Neural progenitor cell (in vitro differentiated cells): Measurements from ENCODE around the gene TRIM14. TPM values are rescaled to one million over a fixed set of nuclear protein-coding genes. Genes with fewer than 3 reads are reported as not detected.
"Not testable (repeated sequence)": the region's sequence is repeated elsewhere in the genome, so short reads cannot be mapped to it uniquely, and the experiment has no call there.

Experiments used
- DNase-seq: peaks from one replicate; pipeline ENCODE4 v3.0.0-alpha.2; 2016; ENCODE audit warnings: low spot score
- H2AFZ ChIP-seq: fragments of 200-600 bp; sonication (generic); replicated peaks from 2 replicates; pipeline ENCODE4 v1.6.1; 2016; ENCODE audit warnings: antibody characterized with exemption
- H3F3A ChIP-seq: fragments of 200-600 bp; sonication (generic); 2 replicates; pipeline ENCODE4 v1.6.1; 2016; ENCODE audit warnings: antibody characterized with exemption, low read depth
- H3K27ac ChIP-seq: fragments of 200-600 bp; sonication (generic); 2 replicates; pipeline ENCODE4 v1.5.1; 2016; ENCODE audit warnings: mild to moderate bottlenecking
- H3K27me3 ChIP-seq: fragments of 200-600 bp; sonication (generic); 2 replicates; pipeline ENCODE4 v1.6.1; 2016; ENCODE audit warnings: mild to moderate bottlenecking, moderate library complexity
- H3K36me3 ChIP-seq: fragments of 200-600 bp; sonication (generic); 2 replicates; pipeline ENCODE4 v1.5.1; 2016
- H3K4me1 ChIP-seq: fragments of 200-600 bp; sonication (generic); 2 replicates; pipeline ENCODE4 v1.6.1; 2016; ENCODE audit warnings: mixed run types
- H3K4me2 ChIP-seq: fragments of 200-600 bp; sonication (generic); 2 replicates; pipeline ENCODE4 v1.6.1; 2016
- H3K4me3 ChIP-seq: fragments of 200-600 bp; sonication (generic); 2 replicates; pipeline ENCODE4 v1.5.1; 2016
- H3K79me2 ChIP-seq: fragments of 200-600 bp; sonication (generic); 2 replicates; pipeline ENCODE4 v1.6.1; 2016; ENCODE audit warnings: low read depth
- H3K9ac ChIP-seq: fragments of 200-600 bp; sonication (generic); 2 replicates; pipeline ENCODE4 v1.6.1; 2016
- H3K9me3 ChIP-seq: fragments of 200-600 bp; sonication (generic); 2 replicates; pipeline ENCODE4 v1.5.1; 2016; ENCODE audit warnings: low read depth
- H4K20me1 ChIP-seq: fragments of 200-600 bp; sonication (generic); 2 replicates; pipeline ENCODE4 v1.6.1; 2016; ENCODE audit warnings: low read depth
- H3K27ac Mint-ChIP-seq: 3 replicates; pipeline ENCODE4 v1.8.0; 2021; ENCODE audit warnings: mixed read lengths
- H3K27me3 Mint-ChIP-seq: 2 replicates; pipeline ENCODE4 v1.8.0; 2022; ENCODE audit warnings: low read depth, mild to moderate bottlenecking, inconsistent platforms, moderate library complexity, mixed read lengths; ENCODE audit not compliant: insufficient read depth
- H3K36me3 Mint-ChIP-seq: 3 replicates; pipeline ENCODE4 v1.8.0; 2021; ENCODE audit warnings: mixed read lengths
- H3K4me1 Mint-ChIP-seq: 3 replicates; pipeline ENCODE4 v1.8.0; 2021; ENCODE audit warnings: mixed read lengths
- H3K4me3 Mint-ChIP-seq: 3 replicates; pipeline ENCODE4 v1.8.0; 2021; ENCODE audit warnings: mild to moderate bottlenecking, moderate library complexity, mixed read lengths
- H3K9me3 Mint-ChIP-seq: 3 replicates; pipeline ENCODE4 v1.8.0; 2020; ENCODE audit warnings: mixed read lengths
- CTCF ChIP-seq: fragments of 200-600 bp; sonication (generic); IDR thresholded peaks from 2 replicates; pipeline ENCODE4 v1.5.1; 2017; ENCODE audit warnings: antibody characterized with exemption, mild to moderate bottlenecking
- EZH2 ChIP-seq: fragments of 200-600 bp; sonication (generic); IDR thresholded peaks from 2 replicates; pipeline ENCODE4 v1.6.1; 2017; ENCODE audit warnings: antibody characterized with exemption, mild to moderate bottlenecking, moderate library complexity
- EZH2phosphoT487 ChIP-seq: fragments of 200-600 bp; sonication (generic); IDR thresholded peaks from 2 replicates; pipeline ENCODE4 v1.6.1; 2017; ENCODE audit warnings: antibody characterized with exemption
- total RNA-seq: library from RNA; depleted of rRNA; stranded (reverse); fragments of >200 nt; gene quantifications from 2 replicates; pipeline ENCODE4 v1.2.3, GENCODE V29; 2015; ENCODE audit warnings: low replicate concordance

The TRIM14 gene
- total RNA-seq, 1 donor from 2014 or later = 0.17 TPM

- TF ChIP-seq EZH2phosphoT487 (no peak), CTCF (no peak), EZH2 (no peak)
- Mint-ChIP-seq H3K36me3 (peaks cover 12% of the 10 kb centered on the region), H3K4me3 (no peak overlapping the region), H3K27ac (no peak overlapping the region), H3K9me3 (no peaks in the 10 kb centered on the region), H3K4me1 (no peaks in the 10 kb centered on the region), H3K27me3 (no peaks in the 10 kb centered on the region)
- no peak overlapping the region for H3K4me2 ChIP-seq
- DNase-seq = no peak
- no peaks in the 10 kb centered on the region for H4K20me1 ChIP-seq
- H3K36me3 ChIP-seq = no peaks in the 10 kb centered on the region
- no peak overlapping the region for H3K9ac ChIP-seq
- H3K9me3 ChIP-seq = no peaks in the 10 kb centered on the region
- H3K79me2 ChIP-seq = no peaks in the 10 kb centered on the region
- no peaks in the 10 kb centered on the region for H3K27me3 ChIP-seq
- H3F3A ChIP-seq = no peaks in the 10 kb centered on the region
- H3K27ac ChIP-seq = no peak overlapping the region
- no peak overlapping the region for H3K4me3 ChIP-seq
- H2AFZ ChIP-seq = no peak overlapping the region
- H3K4me1 ChIP-seq = no peaks in the 10 kb centered on the region
These were observed 96.6 kb downstream of the TRIM14 start for GRCh38 chr9:98022447-98022846.

GRCh38 chr9:98021306-98022040 lies 97.5 kb downstream of the TRIM14 start:
- no peak for DNase-seq
- Mint-ChIP-seq H3K4me1 (no peaks in the 10 kb centered on the region), H3K9me3 (no peaks in the 10 kb centered on the region), H3K27ac (no peak overlapping the region), H3K36me3 (peaks cover 16% of the 10 kb centered on the region), H3K4me3 (no peak overlapping the region), H3K27me3 (no peaks in the 10 kb centered on the region)
- Histone ChIP-seq H3K27me3 (no peaks in the 10 kb centered on the region), H3K4me3 (no peak overlapping the region), H3K9ac (no peak overlapping the region), H3K36me3 (no peaks in the 10 kb centered on the region), H3K9me3 (no peaks in the 10 kb centered on the region), H3K79me2 (no peaks in the 10 kb centered on the region), H3K27ac (no peak overlapping the region), H3K4me2 (no peak overlapping the region), H4K20me1 (no peaks in the 10 kb centered on the region), H3K4me1 (no peaks in the 10 kb centered on the region), H3F3A (no peaks in the 10 kb centered on the region), H2AFZ (no peak overlapping the region)
- TF ChIP-seq EZH2phosphoT487 = no peak
- TF ChIP-seq CTCF = no peak
- TF ChIP-seq EZH2 = no peak

- Mint-ChIP-seq H3K9me3 (no peaks in the 10 kb centered on the region), H3K36me3 (peaks cover 22% of the 10 kb centered on the region), H3K27me3 (no peaks in the 10 kb centered on the region), H3K4me1 (no peaks in the 10 kb centered on the region), H3K4me3 (no peak overlapping the region), H3K27ac (no peak overlapping the region)
- Histone ChIP-seq H3K27ac (no peak overlapping the region), H3K79me2 (no peaks in the 10 kb centered on the region), H3K4me2 (no peak overlapping the region), H3K4me1 (no peaks in the 10 kb centered on the region), H3K9ac (no peak overlapping the region), H3K4me3 (no peak overlapping the region), H3K36me3 (no peaks in the 10 kb centered on the region), H4K20me1 (peaks cover 4% of the 10 kb centered on the region), H3F3A (no peaks in the 10 kb centered on the region), H3K9me3 (no peaks in the 10 kb centered on the region), H3K27me3 (no peaks in the 10 kb centered on the region), H2AFZ (no peak overlapping the region)
- TF ChIP-seq EZH2phosphoT487 (no peak), CTCF (no peak), EZH2 (no peak)
- no peak for DNase-seq
These were observed 98.4 kb downstream of the TRIM14 start for GRCh38 chr9:98020476-98021145.

GRCh38 chr9:98019869-98020268 lies 99.2 kb downstream of the TRIM14 start:
- H3K4me1 Mint-ChIP-seq, H3K27ac Mint-ChIP-seq, H2AFZ ChIP-seq, H3K36me3 ChIP-seq, H3K9ac ChIP-seq, H3K4me3 ChIP-seq, H3K9me3 ChIP-seq, H3K4me3 Mint-ChIP-seq, H3F3A ChIP-seq, DNase-seq, H3K27ac ChIP-seq, H4K20me1 ChIP-seq, H3K27me3 ChIP-seq, H3K4me2 ChIP-seq, H3K9me3 Mint-ChIP-seq, H3K79me2 ChIP-seq, H3K27me3 Mint-ChIP-seq, H3K4me1 ChIP-seq: not testable (repeated sequence)
- H3K36me3 Mint-ChIP-seq = peaks cover 26% of the 10 kb centered on the region
